ENCODE results near the gene SLC7A8.

The SLC7A8 gene

GRCh38 chr14:23182372-23183157, 895 bp downstream of the SLC7A8 start:
- DNase-seq: peak; percentile 34

DNA sequence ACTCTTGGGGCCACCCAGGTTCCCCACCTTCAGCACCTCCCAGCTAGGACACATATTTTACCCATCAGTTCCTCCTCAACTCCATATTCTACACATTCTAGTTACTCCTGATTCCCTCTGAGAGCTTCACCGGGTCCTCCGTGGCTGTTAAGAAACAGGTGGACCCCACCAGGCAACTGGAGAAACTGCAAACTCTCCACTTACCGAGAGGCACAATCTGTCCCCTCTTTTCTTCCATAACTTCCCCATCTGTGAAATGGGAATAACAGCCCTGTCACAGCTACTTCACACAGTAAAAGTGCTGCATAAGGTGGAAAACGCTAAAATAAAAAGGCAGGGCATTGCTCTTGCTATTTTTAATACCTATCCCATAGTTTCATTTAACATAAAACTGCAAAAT, 1.5 kb downstream of the SLC7A8 start:
- no peak for DNase-seq

- DNase-seq: no peak
Measured at GRCh38 chr14:23181453-23181852, 2.0 kb downstream of the SLC7A8 start.

DNA sequence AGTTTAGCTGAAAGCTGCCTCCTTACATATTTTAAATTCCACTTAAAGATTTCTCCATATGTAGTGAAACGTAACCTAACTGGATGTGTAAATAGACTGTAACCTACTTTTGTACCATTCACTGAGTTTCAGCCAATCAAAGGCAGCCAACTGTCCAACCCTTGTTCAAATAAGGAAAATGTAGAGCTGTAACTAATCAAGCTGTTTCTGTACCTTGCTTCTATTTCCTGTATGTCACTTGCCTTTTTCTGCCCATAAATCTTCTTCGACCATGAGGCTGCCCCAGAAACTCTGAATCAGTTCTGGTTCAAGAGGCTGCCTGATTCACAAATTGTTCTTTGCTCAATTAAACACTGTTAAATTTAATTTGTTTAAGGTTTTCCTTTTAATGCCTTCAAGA, 6.3 kb downstream of the SLC7A8 start:
- DNase-seq: no peak

- DNase-seq: no peak
Measured at GRCh38 chr14:23175823-23176222, 7.6 kb downstream of the SLC7A8 start.

DNA sequence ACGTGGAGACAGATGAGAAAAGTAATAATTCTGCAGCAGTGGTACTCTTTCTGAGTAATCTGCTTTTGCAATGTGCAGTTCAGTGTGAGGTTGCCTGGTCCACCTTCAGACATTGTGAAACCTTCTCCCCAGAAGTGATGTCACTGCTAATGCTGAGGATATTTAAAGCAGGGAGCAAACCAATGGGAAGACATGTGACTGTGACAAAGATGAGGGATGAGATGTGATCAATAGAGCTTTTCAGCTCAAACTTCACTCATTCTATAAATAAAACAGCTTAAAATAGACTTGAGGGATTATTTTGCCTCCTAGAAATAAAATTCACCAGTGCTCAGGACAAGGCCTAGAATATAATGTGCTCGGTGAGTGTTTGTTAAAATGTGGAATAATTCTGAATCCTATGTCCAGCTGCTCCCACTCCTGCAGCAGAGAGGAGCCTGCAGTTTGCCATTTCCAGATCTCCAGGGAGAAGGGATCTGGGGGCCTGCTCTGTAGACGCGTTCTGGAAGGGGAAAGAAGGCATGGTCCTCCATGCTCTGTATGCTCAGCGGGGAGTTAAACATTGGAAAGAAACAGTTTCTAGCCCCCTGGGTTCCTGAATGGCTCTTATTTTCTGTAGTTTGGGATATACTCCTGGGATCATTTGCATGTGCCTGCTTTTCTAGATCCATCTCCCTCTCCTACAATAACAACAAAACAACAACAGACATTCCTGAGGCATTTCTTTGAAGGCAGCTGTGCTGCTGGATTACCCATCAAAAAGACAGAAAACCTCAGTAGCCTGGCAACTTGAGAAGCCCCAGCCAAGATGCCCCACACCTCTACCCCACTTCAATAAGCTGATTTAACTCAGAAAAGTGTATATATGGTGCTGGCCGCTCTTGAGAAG, 8.9 kb downstream of the SLC7A8 start:
- no peak for DNase-seq

DNA sequence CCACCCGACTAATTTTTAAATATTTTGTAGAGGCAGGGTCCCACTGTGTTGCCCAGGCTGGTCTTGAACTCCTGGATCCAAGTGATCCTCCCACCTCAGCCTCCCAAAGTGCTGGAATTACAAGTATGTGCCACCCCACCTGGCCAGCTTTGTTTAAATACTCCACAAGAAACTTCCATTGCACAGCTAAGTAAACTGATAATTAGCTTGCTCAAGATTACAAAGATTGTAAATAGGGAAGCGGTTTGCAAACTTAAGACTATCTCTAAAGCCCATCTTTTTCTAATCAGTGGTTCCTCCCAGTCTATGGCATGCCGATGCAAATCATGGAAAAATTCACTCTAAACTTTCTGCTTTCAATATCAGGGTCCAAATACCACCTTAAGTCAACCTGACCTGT, 9.7 kb downstream of the SLC7A8 start:
- DNase-seq: no peak

- DNase-seq: peak; percentile 5
Measured at GRCh38 chr14:23173031-23173430, 10.4 kb downstream of the SLC7A8 start.

- no peak for DNase-seq
Measured at GRCh38 chr14:23172574-23172973, 10.9 kb downstream of the SLC7A8 start.

- no peak for DNase-seq
Measured at GRCh38 chr14:23172096-23172495, 11.4 kb downstream of the SLC7A8 start.

DNA sequence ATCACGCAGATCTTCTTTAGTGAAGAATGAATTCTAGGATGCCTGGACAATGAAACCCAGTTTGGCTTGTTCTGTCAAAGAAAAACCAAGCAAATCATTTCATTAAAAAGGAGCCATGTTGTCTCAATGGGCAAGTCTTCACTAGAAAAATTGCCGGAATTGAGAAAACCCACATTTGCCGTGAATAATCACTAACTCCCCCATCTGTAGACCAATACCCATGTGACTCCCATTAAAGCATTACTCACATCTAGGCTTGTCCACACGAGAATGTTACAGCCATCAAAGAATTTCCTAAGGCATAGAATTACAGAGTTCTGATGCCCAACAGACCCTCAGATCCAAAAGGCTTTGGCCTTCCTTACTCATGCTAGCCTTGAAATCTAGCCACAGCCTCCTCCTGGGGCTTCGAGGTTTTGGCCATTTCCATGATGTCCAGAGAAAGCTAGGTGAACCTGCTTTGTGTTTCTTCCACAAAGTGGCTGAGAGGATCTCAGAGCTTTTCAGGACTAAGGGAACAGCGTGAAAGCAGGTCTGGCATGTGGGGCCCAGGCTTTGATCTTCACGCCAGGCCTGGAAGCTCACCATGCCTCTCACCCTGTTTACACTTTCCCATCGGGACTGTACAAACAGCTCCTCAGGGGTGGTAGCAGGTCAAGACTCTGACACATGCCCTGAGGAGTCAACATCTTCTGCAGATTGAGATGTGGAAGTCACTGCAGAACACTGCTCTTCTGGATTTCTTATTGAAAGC, 12.1 kb downstream of the SLC7A8 start:
- DNase-seq: no peak

DNA sequence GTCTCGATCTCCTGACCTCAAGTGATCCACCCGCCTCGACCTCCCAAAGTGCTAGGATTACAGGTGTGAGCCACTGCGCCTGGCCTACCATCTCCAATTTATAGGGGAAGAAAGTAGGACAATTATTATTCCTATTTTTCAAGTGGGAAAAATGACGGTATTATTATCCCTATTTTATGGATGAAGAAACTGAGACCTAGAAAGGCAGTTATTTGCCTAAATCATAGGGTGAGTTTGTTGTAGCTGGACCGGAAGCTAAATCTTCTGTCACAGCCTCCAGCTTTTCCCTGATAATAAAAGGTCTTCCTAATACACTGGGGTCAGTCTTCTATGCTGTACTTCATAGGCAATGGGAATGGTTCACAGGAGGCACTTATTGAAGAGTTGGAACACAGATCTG, 13.8 kb downstream of the SLC7A8 start:
- DNase-seq: no peak

GRCh38 chr14:23168246-23168645, 15.2 kb downstream of the SLC7A8 start:
- no peak for DNase-seq

DNA sequence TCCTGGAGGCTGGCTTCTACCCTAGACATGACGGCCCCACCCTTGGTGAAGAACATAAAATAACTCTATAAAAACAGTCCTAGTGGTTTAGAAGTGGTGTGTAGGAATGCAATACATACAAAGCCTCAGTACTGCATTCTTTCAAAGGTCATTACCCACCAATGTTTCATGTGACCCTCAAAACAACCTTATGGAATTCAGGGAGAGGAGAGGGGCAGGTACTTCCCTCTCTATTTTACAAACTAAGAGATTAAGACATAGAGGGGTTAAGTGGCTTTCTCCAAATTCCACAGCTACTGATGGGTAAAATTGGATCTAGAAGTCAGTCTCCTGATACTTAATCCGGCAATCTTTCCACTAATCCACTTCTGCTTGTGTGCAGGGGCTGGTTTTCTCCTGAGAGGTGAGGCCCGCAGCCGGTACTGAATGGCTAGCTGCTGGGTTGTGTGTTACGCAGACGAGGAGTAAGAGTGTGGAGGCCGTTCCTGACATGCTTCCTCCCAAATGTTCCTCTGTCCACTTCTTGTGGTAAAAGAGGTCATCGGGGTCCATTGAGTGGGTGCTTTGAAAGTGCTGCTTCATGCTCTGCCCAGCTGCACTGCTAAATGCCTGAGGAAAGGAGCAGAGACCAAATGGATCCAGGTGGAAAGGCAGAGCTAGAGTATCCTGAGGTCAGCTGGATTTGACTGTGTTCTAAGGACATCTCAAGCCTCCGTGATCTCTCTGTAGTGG, 16.2 kb downstream of the SLC7A8 start:
- DNase-seq: no peak

DNA sequence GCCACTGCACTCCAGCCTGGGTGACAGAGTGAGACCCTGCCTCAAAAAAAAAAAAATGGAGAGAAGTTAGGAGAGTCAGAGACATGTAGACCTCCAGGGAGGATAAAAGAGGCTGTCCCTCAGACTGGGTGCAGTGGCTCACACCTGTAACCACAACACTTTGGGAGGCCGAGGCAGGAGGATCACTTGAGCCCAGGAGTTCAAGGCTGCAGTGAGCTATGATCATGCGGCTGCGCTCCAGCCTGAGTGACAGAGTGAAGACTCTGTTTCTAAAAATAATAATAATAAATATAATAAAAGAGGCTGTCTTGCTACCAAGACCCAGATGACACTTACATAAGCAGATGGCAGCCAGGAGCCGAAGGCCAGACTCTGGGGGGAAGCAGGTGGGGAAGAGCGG, 18.5 kb downstream of the SLC7A8 start:
- no peak for DNase-seq

GRCh38 chr14:23164250-23164649, 19.2 kb downstream of the SLC7A8 start:
- no peak for DNase-seq

- no peak for DNase-seq
Measured at GRCh38 chr14:23163830-23164229, 19.6 kb downstream of the SLC7A8 start.

GRCh38 chr14:23162800-23163199, 20.7 kb downstream of the SLC7A8 start:
- no peak for DNase-seq

DNA sequence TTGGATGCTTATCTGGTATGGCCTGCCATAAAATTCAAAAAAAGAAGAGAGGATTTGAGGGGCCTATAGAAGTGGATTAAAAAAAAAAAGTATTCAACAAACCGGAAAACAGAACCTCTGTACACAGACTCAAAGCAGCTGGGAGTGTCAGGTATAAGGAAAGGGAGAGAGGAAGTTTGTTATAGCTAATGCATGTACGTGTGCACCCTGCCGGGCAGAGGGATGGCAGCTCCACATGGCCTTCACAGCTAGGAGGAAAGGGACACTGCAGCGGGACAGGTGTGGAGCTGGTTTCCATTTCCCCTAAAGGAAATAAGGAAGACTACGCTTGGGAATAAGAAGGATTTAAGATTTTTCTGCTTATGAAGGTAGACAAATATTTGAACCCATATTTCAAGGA, 21.5 kb downstream of the SLC7A8 start:
- DNase-seq: no peak

DNA sequence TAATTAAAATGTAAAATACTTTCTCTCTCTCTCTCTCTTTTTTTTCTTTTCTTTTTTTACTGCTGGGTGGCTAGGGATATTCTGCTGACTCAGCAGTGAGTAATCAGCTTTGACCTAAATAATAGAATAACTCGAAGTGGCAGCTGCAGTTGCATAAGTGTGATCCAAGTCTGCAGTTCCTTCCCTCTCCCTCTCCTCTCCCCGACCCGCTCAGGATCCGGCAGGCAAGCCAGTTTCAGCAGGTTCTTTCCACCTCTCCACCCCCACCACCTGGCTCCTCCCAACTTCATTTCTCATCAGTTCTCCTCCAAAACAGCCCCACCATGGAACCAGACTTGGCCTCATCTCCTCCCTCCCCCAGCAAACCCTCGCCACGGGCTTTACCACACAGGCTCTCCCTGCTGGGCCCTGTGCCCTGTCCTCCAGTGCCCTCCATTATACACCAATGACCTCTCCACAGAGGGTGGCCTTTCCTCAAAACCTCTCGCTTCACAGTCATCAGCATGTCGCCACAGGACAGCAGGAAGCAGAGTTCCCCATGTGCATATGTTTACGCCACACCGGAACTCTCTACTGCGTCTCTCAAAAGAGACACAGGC, 22.4 kb downstream of the SLC7A8 start:
- peak; percentile 4 for DNase-seq

GRCh38 chr14:23159532-23159931, 23.9 kb downstream of the SLC7A8 start:
- DNase-seq: no peak

DNA sequence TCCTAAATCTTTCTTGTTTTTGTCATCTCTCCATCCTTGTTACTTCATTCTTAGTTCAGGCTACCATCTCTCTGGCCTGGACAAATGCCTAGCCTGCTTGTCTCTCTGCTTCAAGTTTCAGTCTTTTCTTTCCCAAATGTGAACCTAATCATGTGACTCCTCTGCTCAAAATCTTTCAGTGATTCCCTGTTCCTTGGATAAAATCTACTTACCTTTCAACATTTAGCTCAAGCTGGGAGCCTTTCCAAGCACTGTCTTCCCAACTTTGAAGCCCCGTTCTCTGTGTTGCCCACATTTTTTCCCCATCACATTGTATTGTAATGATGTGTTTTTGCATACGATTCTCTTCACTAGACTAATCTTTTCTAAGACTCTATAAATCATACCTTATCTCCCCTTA, 24.7 kb downstream of the SLC7A8 start:
- DNase-seq: no peak
